NCI-H1105 treated with DMSO at 0.1 percent for 48 hours (cell line): ENCODE measurements around the gene CLEC20A.

Source experiments
- DNase-seq: peaks from one replicate; lab custom pipeline; 2025; lab: John Stamatoyannopoulos, UW

The CLEC20A gene

DNA sequence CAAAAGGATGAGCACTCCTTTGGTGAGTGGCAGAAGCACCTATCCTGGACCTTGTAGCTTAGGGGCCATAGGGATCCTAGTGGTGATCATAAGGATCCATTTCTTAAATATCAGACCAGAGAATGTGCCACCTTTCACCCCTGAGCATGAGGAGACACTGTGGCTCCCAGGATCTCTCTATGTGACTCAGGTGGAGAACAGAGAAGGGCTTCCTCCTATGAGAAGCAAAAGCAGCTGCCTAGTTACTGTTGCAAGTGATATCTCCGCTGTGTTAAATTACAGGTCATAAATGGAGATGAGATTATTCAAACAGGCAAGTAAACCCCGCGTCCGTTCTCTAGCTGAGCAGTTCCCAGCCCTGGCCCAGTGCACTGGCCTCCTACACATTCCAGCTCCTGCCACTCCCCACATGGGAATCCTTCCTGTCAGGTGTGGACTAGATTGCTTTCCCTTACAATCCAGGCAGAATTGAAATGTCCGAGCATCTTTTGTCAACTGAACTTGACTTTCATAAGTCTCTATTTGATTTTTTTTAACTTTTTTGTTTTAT is 26.3 kb downstream of the CLEC20A start:
- DNase-seq: no peak

DNA sequence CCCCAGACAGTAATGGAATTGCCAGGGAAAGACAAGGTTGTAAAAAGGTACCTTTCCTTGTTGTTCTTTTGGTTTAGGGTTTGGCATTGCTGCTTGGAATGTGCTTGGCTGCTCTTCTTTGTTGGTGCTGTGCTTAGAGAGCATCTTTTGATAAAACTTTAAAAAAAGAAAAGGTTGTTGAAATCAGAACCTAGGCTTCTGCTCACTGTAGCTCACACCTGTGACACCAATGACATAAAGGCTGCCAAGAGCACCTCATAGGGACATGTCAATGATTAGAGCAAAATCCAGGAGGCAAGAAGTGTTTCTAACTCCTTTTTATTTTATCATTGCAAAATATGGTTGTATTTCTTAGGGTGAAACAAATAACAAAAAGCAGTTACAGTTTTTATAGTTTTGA is 28.9 kb downstream of the CLEC20A start:
- DNase-seq: no peak

DNA sequence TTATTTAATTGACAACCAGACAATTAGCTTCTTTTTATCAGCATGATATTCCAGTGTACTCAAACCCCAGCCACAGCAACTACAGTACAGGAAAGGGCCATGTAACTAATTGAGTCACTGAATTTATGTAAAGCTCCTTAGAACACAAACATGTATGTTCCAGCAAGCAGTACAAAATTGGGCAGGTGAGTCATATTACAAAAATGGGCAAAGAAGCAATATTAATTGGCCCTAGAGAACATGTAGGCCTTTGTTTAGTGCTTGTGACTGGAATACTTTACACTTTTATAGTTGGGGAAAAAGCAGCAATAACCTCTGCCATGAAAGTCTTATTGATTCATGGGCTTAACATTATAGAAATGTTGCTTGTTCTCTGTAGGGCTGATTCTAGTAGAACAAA is 31.8 kb downstream of the CLEC20A start:
- no peak for DNase-seq

DNA sequence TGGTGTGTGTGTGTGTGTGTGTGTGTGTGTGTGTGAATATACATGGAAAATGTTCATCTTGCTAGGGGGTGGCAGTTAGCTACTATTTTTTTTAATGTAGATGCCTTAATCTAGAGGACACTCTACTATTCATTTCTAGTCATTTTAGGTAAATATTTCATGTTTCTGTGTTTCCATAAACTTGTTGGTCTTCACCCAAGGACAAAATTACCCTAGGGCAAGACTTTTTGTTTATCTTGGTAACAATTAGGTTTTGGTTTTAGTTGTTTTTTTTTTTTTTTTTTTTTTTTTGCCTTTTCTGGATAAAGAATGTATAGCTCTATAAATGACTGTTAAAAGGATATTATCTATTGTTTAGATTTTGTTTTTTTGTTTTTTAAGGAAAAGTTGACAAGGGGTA is 32.2 kb downstream of the CLEC20A start:
- DNase-seq: no peak

DNA sequence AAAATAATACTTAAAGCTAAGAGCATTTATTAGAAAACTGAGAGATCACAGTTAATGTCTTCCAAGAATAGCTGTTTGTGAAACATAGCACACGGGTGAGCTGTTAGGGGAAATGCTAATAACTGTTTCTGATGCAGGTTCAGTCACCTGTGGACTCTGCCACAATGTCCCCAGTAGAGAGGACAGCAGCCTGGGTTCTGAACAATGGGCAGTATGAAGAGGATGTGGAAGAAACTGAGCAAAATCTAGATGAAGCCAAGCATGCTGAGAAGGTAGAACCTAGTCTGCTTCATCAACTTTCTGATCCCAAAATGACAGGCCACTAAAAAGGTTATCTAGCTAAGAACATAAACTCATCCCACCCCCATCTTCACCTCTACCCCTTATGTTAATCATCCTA is 32.6 kb downstream of the CLEC20A start:
- no peak for DNase-seq

DNA sequence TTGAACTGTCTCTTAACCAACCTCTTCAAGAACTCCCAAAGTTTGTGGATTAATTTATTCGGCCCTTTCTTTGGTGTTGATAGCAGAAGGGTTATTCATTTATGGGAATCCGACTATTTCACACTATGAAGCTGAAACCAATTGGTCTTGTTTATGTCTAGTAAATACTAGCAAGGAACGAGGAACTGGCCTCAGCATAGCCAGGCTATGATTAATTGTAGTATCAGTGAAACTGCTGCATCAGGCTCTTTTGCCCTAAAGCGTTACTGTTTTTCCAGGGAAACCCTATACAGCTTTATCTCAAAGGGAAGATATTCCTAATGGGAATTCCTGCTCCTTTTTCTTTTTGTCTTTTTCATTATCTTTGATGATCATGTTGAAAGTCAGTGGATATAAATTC is 35.1 kb downstream of the CLEC20A start:
- no peak for DNase-seq

DNA sequence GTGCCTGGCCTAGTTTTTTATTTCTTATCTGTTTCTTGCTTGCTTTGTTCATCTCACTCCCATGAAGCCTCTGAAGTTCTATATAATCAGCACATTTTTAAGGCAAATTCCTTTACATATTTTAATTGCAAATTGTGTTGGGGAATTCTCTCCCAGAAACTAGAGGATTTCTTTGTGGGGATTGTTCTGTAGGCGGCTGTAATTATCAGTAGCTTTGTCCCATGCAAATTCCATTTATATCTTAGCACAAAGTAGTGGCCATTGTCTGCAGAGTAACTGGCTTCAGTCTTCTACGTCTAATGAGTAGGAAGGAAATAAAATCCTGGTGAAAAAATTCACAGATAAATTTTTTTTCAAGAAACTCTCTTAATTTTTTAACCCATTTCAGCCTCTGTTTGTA is 35.7 kb downstream of the CLEC20A start:
- no peak for DNase-seq

DNA sequence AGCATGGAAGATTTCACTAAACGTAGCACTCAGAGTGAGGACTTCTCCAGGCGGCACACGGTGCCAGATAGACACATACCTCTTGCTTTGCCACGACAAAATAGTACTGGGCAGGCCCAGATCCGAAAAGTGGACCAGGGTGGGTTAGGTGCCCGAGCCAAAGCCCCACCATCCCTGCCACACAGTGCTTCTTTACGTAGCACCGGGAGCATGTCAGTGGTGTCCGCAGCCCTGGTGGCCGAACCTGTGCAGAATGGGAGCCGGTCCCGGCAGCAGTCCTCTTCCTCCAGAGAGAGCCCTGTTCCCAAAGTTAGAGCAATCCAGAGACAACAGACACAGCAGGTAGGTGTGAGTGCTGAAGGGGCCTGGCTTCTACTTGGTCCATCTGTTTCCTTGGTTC is 38.6 kb downstream of the CLEC20A start:
- DNase-seq: no peak

DNA sequence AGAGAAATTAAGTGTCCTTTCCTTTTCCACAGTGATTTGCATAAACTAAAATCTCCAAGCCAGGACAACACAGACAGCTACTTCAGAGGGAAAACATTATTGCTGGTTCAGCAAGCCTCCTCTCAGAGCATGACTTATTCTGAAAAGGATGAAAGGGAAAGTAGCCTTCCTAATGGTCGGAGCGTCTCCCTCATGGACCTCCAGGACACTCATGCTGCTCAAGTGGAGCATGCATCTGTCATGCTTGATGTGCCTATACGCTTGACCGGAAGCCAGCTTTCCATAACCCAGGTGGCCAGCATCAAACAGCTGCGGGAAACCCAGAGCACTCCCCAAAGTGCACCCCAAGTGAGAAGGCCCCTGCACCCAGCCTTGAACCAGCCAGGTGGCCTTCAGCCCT is 39.1 kb downstream of the CLEC20A start:
- no peak for DNase-seq

DNA sequence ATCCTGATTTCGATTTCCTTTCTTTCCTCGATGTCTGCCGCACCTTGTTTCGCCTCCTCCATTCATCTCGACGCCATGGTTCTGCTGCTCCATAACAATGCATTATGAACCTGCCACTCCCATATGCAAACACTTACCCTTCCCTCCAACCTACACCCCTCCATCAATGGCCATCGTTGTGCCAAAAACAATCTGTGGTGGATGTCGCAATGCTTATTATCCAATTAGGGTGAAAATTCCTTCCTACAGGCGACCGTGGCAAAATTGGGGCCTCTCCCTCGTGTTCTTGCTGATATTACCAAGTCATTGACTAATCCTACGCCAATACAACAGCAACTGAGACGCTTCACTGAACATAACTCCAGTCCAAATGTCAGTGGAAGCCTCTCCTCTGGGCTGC is 40.3 kb downstream of the CLEC20A start:
- no peak for DNase-seq

DNA sequence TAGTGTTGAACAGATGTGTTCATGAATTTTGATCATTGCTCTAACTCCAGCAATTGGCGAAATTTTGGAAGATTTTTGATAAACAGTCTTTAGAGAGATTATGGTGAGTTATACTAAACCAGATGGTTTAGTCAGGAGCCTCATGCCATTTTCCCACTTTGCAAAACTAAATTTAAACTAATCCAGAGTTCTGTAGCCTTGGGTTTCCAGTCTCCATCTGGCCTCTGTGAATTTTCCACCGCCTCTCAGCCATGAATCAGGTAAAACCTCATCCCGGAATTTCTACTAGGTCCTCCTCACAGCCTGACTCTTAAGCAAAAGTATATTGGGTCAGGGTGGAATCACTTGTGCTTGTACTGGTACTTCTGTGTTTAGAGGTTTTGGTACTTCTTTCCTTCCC is 44.8 kb downstream of the CLEC20A start:
- no peak for DNase-seq

DNA sequence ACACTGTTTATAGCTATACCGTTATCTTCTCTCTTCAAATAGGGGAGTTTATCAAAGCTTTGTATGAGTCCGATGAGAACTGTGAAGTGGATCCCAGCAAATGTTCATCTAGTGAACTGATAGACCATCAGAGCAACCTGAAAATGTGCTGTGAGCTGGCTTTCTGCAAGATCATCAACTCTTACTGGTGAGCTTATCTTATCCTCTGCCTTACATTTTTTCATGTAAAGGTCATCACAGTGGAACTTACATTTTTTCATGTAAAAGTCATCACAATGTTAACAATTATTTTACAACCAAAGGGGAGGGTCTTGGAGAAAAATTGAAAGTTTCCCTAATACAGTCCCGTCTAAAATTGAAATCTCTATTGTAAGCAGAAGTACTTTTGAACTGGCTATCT is 45.2 kb downstream of the CLEC20A start:
- DNase-seq: no peak

DNA sequence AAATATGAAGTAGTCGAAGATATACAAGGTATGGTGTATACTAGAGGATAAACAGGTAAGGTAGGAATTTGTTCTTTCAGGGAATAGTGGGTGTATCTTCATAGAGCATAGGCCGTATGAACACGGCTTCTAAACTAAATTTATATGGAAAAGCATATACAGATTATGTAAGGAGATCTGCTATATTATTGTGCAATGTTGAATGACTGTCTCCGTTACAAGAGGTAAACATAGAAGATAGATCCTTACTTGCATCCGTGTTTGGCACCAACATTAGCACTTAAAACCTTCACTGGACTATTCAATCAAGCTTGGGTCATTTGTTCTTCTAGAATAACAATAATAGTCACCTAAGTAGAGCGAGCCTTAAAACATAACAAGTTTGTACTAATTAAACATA is 45.9 kb downstream of the CLEC20A start:
- DNase-seq: no peak

DNA sequence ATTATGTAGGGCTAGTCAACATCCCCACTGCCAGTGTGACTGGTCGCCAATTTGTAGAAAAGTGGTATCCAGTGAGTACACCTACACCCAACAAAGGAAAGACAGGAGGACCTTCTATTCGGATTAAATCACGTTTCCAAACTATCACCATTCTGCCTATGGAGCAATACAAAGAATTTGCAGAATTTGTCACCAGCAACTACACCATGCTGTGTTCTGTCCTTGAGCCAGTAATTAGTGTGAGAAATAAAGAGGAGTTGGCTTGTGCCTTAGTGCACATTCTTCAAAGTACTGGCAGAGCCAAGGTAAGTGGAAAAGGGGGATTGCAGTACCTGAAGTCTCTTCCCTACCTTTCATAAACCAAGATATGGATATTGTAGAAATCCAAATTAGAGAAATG is 53.8 kb downstream of the CLEC20A start:
- no peak for DNase-seq

DNA sequence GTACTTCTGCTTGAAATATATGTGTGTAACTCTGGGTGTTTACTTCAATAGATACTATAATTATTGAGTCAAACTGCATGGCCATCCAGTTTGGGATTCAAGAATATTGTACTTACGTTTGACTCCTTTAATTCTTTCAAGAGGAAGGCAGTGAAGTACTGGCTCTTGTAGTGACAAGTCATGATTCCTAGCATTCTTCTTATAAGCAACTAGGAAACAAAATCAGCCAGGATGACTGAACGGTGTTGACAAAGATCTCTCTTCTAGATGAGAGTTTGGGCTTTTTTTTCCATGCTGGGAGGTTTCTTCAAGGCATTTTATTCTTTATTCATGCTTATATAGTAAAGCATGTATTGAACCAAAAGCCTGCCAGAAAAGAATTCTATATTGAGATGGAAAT is 58.3 kb downstream of the CLEC20A start:
- DNase-seq: no peak

DNA sequence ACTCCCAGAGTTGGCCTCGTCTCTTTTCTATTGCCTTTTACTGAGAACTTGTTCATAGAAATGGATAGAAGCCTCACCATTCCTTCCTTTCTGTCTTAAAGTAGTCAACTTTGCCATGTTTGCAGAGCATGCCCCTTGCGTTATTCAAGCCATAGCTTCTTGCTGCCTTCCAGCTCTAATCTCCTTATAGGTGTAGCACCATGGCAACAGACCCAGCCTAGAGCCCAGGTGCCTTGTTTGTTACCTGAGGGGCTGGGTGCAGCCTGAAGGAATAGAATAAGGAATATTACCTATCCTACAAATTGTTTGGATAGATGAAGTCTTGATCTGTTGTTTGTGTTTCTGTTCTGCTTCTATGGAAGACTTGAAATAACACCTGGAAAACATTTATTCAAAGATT is 59.9 kb downstream of the CLEC20A start:
- no peak for DNase-seq

DNA sequence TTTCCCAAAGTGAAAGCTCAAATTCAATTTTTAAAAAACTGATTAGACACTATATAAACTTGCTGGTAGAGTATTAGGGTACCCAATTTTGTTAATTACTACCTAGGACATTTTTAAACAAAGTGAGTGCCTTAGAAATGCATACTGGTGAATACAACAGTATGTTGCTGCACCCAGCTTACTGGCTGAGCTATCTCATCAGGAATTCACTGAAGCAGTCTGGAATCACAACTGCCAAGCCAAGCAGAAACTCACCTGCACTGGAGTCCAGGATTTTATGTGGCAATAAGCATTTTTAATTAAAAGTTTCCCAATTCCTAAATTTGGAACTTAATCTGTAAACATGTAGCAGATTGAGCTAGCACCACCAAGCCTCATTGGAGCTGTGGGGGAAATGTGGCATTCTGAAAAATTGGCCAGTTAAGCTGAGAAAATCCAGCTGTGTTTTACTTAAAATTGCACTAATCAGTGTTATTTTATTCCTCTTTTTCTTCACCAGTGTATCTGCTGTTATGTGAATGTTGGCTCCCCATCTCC is 61.8 kb downstream of the CLEC20A start:
- no peak for DNase-seq

DNA sequence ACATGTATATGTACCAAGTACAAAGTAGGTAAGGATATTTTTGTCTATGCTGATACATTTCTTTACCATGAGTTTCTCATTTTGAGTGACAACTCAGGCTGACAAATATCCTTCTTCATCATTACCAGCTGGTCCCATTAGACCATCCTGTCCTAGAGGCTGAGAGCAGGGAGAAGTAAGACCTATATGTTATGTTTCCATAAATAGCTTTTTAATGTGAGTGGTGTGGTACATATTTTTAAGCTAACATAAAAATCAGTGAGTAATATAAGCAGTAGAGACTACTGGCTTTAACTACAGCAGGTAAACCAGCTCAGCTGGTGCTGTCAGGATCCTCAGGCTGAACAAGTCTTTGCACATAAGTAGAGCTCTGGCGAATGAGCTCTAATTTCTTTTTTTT is 62.4 kb downstream of the CLEC20A start:
- DNase-seq: no peak
